NCI-H446 treated with DMSO at 0.1 percent for 48 hours (cell line): ENCODE measurements around the gene SARNP.

Experiments
- DNase-seq: peaks from one replicate; lab custom pipeline; 2025; lab: John Stamatoyannopoulos, UW

The SARNP gene

DNA sequence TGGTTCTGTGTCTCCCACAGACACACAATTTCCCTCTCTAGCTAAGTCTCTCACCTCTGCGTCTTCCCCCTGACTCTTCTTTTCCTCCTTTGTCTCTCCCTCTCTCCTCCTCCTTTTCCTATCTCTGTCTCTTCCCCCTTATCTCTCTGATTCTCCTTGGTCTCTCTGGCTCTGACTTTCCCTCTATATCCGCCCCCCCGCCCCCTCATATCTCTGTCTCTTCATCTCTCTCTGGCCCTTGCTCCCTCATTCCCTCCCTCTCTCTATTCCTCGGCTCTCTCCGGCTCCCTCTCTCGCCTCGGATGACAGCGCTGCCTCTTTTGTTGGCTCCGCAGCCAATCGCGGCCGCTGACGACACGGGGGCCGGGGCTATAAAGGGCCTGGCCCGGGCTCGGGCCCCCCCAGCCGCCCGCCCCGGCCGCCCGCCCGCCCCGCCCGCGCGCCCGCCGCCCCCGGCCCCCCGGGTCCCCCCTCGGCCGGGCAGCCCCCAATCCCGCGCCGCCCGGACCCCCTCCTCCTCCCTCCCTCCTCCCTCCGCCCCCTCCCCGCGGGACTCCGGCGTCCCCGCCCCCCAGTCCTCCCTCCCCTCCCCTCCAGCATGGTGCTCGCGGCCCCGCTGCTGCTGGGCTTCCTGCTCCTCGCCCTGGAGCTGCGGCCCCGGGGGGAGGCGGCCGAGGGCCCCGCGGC lies 74.7 kb downstream of the SARNP start, which contains the start of gene GDF11:
Gene GDF11, plus strand, starts transcription at position 404 of the 687 bp plus-strand sequence. Its CDS starts 195 bp downstream, at position 599.
- DNase-seq: peak; percentile 60

DNA sequence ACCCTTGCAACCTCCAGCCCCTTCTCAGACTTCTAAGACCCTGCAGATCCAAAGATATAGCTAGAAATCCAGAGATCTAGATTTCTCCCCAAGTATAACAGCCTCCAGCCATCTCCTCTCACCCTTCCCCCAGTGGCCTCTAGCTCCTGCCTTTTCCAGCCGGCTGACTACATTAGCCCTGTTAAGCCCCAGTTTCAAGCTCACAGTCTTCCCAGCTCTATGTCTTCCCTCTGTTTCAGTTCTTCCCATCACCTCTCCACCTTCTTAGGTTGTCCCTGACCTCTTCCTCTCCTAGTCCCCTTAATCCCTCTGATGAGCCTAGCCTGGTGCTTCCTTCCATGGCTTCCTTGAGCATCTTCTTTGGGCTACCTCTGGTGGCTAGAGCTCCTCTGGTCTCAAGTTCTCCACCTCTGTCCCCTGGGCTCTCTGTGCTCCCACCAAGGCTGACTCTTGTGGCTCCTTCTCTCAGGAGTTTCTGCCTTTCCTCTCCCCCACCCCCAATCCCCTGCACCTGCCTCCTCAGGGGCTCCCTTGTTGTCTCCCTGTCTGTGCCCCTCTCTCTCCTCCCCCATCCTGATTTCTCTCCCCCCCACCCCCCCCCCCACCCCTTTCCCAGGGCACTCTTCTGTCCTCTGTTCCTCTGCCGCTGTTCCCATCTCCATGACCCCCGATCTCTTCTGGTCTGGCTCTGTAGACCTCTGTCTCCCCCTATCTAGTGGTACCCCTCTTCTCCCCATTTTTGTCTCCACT lies 75.4 kb downstream of the SARNP start:
- DNase-seq: no peak

DNA sequence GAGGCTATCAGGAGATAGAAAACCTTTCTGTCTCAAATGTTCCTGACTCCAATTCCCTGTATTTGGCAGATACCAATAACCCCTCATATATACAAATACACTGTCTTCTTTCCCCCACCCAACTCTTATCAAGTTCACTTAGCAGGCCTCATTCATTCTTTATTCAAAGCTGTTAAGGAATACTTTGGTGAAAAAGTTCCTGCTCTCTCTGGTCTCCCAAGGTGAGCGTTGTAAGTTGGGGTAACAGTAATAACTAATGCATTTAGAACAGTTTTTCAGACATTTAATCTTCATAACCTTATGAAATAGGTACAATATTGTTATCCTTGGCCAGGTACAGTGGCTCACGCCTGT lies 78.5 kb downstream of the SARNP start:
- DNase-seq: no peak

DNA sequence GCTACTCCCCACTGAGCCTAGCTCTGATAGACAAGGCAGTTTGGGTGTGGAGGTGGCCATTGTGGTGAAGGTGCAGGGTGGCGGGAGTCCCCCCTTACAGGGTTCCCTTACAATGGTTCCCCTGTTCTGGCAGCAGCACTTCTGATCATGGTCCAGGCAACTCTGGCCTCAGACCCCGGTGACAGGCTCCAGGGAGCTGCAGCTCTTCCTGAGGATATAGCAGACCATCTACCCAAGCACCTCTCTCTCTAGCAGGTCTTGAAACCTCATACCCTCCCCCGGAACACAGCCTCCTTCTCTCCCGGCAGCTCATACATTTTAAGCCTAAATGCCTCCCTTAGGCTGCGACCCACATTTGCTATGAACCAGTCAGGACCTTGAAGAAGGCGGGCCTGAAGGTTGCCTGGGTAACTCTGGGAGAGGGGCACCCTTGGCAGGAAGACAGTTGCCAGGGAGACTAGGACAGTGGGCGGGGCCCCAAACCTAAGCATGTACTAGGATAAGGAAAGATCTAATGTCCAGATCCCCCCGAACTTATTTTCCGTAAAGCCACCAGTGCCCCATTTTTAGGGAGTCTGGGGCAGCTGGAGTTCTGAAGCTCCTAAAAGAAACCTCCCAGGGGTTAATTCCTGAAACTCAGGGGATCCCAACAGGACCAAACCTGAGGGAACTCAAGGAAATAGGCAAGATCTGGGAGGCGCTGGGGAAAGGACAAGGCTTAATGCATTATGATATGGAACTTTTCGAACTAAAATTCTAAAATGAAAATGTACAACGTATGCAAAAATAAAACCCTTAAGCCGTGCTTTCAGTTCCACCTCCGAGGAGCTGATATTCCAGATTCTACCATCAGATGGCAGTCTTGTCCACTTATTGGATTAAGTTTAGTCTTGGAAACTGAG lies 79.2 kb downstream of the SARNP start:
- peak; percentile 85 for DNase-seq

DNA sequence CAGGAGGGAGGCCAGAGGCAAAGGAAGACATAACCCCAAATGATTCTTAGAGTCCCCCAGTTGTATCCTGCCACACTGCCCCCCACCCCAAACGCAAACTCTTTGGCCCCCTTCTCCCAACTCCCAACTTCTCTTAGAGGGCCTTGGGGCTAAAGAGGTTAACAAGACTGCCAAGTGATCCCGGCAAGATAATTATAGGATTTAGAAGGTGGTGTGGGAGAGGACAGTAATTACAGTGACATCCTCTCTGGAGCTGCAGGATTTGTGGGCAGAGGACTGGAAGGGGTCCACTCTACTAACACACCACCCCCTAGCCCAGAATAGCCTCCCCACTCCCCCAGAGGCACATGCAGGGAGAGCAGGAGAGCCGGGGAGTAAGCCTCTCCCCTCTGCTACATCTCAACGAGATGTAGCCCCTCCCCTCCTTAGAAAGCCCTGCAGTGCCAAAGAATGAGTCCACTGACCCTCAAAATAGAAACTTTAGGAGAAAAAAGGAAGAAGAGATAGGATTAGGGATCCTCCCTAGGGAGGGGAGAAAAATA lies 79.9 kb downstream of the SARNP start:
- no peak for DNase-seq

DNA sequence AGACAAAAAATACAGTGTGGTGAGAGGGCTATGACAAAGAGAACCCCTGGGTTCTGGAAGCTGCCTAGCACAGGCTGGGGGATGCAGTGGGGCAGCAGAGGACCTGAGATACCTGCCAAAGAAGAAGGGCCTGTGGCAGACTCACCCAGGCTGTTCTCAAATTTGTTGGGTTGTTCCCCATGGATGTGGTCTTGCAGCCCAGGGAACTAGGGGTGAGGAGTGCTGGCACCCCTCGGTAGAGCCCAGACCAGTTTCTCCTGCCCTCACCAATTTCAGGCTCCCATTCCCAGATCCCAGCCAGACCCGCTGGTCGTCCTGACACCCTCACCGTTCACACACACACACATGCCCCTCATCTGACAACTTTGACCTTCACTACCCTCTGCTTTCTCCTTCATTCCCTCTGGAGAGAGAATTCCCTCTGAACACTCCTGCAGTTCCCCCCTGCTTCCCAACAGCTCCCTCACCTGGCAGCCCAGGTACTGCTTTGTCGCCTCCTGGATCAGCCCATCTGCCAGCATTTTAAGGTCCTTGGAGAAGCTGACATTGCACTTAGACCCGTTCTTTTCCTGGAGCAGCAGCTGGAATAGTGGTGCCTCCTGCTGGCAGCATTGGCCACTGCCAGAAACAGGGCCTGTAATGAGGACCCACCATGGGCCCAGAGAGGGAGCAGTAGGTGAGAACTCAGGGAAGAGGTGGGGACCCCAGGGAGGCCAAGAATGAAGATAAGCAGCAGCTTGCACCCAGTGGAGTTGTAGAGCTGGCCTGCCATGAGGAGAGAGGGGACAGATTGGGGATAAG lies 80.5 kb downstream of the SARNP start:
- peak; percentile 27 for DNase-seq

DNA sequence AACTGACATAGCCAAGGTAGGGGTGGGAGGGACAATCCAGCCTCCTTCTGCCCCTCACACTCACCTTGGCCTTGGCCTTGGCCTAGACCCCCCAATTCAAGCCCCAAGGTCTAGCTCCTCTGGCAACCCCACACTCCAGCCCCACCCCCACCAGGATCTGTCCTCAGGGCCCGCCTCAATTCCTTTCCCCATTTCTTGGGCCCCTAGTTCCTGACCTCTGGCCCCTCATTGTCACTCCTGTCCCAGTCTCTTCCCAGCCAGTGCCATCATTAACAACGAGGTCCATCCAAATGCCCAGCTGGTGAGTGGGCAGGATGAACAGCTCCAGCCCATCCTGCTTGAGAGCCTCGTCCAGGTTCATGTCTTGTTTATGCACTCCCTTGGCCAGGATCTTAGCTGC lies 81.4 kb downstream of the SARNP start:
- no peak for DNase-seq

DNA sequence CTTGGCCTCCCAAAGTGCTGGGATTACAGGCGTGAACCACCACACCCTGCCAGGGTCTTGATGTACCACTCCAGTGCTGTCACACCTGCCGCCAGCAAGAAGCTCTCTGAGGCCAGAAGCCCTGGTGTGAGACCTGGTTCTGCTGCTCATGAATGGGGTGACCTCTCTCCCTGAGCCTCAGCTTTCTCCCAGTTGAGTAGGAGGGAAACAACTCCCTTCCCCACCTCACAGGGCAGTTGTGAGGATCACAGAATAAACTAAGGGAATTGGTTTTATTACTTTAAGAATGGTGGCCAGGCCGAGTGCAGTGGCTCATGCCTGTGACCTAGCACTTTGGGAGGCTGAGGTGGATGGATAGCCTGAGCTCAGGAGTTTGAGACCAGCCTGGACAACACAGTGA lies 82.9 kb downstream of the SARNP start:
- no peak for DNase-seq

DNA sequence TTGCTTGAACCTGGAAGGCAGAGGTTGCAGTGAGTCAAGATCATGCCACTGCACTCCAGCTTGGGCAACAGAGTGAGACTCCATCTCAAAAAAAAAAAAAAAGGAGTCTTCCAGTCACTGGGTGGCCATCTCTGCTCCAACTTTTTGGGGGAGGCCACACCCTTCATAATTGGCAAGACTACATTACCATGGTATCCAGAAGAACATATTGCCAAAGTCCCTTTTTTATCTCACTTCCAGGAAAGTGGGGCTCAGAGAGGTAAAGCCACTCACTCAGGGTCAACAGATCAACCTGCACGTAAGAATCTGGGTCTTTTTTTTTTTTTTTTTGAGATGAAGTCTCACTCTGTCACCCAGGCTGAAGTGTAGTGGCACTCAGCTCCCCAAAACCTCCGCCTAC lies 83.7 kb downstream of the SARNP start:
- no peak for DNase-seq

DNA sequence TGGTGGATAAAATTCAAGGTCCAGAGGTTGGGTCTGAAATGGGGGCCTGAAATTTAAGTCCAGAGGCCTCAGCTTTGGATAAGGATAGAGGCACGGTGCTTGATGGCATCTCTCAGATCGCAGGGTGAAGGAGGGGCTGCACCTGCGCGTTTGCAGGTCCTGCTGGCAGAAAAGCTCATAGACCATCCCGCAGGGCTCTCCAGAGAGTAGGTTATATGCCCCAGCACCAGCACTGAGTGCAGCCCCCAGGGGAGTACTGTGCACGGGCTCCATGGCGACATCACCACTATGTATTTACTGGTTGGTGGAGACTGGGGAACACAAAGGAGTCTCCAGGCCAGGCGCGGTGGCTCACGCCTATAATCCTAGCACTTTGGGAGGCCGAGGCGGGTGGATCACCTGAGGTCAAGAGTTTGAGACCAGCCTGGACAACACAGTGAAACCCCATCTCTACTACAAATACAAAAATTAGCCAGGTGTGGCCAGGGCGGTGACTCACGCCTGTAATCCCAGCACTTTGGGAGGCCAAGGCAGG lies 84.4 kb downstream of the SARNP start:
- DNase-seq: no peak

DNA sequence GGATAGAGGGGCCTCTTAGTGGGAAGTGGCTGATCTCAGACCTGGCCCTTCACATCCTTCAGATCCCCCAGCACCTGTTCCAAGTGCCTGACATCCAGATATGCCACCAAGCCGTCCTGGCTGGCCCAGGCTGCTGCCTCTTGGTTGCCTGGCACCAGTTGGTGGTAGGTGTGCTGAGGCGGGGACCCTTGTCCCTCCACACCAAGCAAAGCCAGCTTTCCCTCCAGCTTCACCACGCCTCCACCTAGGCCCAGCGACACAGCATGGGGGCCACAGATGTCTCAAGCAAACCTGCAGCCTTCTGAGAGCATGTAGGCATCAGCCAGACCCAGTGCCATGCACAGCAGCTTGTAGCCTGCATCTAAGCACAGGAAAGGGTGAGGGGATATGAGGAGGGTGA lies 85.2 kb downstream of the SARNP start:
- DNase-seq: no peak

DNA sequence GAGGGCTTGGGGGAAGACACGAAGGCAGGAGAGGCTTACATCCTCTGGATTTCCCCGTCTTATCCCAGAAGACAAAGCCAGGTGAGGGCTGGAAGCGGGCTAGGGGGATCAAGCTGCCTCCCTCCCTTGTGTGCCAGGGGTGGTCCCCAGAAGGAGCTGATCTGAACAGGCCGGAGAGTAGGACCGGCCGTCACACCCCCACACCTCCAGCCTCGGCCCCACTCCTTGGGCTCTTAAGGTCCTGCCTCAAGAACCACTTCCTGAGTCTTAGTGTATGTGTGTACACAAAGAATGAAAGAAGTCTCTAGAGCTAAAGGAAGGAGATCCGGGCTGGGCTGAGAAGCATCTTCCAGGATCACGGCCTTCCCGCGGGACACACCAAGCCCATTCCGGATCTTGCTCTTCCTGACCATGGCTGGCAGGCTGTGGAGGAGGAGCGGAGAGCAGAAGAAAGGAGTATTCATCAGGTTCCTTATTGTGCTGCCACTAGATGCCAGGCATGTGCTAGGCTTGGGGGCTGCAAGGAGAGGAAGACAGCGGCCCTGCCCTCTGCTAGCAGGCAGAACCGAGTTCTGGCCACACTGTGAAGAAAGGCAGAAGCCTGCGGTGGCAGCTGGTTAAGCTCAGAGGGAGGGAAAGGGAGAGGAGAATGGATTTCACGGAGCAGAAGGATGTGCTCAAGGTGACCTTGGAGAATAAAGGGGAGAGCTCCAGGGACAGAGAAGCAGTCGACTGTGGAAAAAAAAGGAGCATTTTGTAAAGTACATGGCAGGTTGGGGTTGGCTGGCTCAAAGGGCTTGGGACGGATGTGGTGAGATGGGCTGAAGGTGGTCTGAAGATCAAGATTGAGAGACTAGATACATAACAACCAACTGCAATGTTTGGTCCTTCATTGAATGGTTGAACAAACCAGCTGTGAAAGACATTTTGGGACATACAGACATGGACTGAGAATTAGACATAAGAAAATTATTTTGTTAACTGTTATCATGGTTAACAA lies 87.4 kb downstream of the SARNP start:
- DNase-seq: no peak

DNA sequence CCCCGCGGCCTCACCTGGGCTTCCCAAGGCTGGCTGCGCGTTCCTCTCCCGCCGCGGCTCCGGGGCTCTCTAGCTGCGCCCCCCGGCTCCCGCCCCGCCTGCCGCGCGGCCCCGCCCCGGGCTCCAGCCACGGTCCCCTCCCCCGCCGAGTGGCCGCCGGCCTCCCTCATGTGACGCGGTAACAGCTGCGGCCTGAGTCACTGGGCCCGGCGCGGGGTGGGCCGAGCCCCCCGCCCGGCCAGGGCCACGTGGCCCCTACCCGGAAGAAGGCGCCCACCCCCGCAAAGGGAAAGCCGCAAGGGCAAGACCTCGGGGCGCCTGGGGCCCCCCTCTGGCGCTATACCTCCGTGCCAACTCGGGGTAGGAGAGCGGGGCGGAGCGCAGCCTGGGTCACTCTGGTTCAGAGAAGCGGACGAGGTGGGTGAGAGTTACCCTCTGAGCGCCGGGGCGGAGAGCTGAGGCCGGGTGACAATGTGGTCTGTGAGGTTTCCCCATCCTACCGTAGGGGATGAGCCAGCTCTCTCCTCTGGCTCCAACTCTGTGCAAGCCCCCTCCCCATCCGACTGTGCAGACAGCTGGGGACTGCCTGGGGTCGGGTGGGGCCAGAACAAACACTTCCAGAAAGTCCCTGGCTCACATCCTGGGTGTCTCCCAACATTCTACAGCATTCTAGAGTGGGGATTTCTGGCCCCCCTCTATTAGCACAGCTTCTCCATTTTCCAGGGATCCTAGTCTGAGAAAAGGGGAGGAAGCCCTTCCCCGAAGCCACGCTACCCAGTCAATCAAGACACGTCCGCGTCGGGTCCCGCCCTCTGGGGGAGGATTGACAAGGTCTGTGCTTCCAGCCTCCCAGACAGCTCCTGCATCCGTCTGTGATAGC lies 88.3 kb downstream of the SARNP start, which contains the start of gene CD63:
Gene CD63, minus strand, starts transcription at position 71 of the 880 bp plus-strand sequence. CDS start 668 bp downstream, outside the sequence.
- peak; percentile 79 for DNase-seq

DNA sequence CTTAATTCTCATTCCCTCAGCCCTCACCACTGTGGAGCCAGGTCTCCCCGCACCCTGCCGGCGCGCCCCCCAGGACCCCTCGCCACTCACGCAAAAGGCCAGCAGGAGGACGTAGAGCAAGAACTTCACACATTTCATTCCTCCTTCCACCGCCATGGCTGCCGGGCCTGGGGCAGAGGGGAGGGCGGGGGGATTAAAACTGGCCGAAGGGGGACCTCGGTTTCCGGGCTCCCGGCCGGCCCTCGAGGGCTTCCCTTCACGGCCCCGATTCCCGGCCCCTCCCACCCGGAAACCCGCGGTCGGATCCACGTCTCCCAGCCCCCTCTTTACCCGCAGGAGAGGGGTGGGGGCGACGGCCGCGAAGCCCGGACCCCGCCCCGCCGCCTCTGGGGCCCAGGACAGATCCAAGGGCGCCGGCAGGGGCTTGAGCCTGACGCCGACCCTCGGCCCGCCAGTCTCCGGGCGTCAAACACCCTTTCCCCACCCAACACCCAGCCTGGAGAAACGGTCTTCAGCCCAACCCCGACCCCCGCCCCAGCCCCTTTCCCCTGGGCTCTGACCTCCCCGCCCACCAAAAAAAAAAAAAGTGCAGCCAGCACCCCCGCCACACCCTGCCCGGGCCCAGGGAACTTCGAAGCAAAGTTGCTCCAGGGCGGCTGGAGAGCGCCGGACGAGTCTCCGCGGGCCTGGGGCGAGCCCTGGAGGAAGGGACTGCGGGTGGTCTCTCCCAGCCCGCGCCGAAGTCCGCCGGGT lies 89.2 kb downstream of the SARNP start:
- DNase-seq: no peak

DNA sequence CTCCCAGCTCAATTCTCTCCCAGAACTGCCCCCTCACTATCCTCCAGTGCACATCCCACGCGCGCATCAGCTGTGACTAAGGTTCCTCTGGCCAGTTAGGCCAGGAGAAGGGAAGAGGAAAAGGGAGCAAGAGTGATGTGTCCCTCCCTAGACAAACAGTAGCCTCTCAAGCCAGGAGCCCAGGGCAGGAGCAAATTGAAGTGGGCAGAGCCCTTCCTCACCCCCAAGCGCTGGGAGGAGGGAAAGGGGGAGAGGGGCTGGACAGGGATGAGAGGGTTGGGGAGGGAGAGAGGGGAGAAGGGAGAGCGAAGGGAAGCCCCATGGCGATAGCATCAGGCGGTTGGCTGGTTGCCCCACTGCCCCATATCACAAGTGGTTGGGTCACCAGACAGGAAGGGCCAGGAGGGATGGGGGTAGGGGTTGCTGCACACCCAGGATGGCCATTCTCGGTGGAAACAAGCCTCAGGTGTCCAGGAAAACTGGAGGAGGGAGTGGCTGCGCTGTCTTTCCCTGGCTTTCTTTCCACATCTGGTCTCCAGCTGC lies 89.8 kb downstream of the SARNP start:
- DNase-seq: no peak

DNA sequence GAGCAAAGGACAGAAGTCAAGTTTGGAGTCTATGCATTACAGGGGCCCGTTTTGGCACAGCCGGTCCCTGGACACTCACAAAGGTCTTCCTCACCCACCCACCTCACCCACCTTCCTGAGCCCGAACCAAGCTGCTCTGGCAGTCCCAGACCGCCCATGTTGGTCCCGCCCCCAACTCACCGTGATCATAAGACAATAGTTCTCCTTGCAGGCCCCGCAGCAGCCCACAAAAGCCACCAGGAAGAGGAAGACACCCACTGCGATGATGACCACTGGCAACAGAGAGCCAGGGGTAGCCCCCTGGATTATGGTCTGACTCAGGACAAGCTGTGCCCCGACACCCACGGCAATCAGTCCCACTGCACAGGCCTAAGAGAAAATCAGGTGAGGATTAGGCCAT lies 90.6 kb downstream of the SARNP start:
- no peak for DNase-seq

DNA sequence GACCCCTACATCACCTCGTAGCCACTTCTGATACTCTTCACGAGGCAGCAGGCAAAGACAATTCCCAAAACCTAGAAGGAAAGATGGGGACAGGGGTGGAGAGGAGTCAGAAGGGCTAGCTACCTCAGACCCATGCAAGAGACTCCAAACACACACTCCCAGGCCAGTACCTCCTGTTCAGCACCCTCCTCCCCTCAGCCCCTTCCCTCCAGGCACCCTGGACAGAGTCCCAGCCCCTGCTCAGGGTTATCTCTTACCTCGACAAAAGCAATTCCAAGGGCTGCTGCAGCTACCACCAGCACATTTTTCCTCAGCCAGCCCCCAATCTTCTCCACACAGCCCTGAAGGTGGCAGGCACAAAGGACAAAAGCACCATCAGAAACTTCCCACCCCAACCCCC lies 92.0 kb downstream of the SARNP start:
- no peak for DNase-seq

DNA sequence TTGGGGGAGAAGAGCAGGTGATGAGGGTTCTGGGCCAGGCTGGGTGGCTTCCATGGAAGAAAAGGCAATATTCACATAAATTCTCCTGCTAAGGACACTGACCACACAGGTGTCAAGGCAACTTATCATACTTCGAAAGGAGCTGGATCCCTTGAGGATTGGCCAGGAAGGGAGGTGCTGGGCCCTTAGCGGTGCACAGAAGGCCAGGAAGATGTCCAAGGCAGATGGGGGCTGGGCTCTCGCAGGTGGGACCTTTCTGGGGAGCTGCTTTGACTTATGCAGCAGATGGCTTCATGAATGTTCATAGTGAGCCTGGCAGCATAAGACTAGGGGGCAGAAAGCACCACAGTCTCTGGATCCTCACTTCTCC lies 92.6 kb downstream of the SARNP start:
- no peak for DNase-seq
